WTC11 (cell line): Measurements from ENCODE around the gene MX1.

Experiments used
- IRF2 ChIP-seq: sonication (generic); formaldehyde crosslinking; IDR thresholded peaks from 2 replicates; pipeline ENCODE4 v1.8.0; 2022; ENCODE audit warnings: low read depth, missing genetic modification reagents, borderline replicate concordance
- SP1 ChIP-seq: sonication (generic); formaldehyde crosslinking; conservative IDR thresholded peaks from 2 replicates; pipeline ENCODE4 v1.8.1; 2022; ENCODE audit warnings: missing genetic modification reagents

DNA sequence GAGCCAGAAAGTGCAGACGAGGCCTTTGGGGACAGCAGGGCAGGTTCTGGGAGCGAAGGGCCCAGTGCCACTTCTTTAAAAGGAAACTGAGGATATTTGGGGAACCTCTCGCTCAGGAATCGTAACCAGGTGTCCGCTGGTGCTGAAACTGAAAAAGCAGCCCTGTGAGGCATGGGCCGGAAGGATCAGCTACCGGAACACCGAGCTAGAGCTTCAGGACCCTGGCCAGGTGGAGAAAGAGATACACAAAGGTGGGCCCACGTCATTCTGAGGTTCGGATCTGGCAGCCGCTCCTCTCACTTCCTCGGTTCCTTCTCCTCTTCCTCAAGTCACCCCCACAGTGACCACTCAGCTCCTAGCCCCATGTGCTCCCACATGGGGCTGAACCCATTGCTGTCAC lies 46.1 kb upstream of the MX1 start:
- no peak for TF ChIP-seq IRF2 (CRISPR knock-in tag)
- TF ChIP-seq SP1 (CRISPR knock-in tag): no peak
